Measurements from ENCODE around the gene KRTAP5-4.
"Not testable (repeated sequence)": the region's sequence is repeated elsewhere in the genome, so short reads cannot be mapped to it uniquely, and the experiment has no call there.

Gene KRTAP5-4

DNA sequence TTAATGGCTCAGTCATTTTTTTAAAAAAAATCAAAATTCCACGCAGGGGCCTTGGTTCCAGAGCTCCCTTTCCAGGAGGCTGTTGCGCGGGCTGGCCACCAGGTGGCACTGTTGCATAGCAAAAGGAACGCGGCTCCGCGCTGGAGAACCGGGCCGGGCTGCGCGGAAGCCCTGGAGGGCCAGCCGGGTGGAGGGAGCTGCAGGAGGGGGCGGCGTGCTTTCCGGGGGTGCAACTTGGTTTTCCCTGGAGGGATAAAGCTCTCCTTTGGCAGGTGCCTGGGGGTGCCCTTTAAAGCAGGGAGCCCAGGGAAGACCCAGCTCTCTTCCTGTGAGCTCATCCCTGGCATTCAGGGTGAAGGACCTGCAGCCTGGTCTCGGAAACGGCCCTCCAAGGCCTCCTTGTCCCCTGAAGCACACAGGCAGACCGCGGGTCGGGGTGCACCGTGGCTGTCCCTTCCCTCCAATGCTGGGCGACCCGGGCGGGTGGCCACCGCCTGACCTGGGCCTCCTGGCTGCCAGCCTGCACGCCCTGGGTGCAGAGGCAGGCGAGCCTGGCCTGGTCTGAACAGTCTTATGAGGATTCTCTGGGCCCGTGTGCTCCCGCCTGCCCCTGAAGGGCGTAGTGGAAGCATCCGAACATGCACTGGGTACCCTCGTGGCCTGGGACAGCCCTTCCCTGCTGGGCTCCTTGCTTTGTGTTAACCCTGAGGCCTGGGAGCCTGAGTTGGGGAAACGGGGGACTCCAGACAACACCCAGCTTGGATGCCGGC is 31.0 kb upstream of the KRTAP5-4 start:
- peak; percentile 81 for DNase-seq

DNA sequence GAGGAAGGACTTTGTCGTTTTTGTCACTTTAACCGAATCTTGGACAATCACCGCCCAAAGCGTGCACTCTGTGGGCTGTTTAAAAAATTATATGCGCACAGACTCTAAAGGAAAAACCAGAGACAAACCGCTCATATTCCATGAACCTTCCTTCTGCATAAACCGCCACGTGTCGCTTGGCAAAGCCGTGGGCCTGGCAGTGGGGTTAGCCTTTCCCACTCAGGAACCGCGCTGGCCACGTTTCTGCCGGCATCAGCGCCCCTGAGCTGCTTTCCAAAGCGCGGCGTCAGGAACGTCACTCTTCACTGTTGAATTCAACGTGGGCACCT is 30.5 kb upstream of the KRTAP5-4 start:
- DNase-seq = no peak

DNA sequence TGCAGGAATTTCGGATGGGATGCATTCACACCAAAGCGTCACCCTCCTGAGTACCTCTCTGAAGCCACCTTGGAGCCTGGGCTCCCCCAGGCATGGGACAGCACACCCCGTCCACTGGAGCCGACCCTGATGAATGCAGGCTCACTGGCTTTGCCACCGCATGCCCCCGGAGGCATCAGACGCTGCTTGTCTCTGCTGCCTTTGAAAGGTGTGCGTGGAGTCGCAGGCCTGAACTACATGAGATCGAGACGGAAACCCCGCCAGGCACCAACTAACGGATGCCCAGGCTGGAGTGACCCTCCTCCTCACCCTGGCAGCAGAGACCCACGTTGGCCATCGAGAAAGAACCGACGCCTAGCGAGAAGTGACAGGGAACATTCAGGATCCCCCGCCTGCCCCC is 30.1 kb upstream of the KRTAP5-4 start:
- no peak for DNase-seq

DNA sequence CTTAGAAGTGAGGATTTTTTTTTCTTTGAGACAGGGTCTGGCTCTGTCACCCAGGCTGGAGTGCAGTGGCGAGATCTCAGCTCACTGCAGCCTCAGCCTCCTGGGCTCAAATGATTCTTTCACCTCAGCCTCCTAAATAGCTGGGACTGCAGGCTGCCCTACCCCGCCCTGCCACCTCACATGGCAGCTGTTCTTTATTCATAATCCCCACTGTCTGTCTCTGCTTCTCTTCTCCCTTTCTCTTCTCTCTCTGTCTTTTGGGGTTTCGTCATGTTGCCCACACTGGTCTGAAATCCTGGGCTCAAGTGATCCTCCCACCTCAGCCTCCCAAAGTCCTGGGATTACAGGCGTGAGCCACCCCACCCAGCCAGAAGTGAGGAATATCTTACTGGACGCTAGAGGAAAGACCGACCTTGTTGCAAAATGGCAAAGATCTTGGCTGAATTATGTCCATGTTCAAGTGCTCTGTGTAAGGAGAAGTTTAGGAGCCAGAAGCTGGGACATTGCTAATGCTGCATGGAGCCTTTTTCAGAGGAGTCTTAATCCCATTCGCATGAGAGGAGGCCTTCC is 29.6 kb upstream of the KRTAP5-4 start:
- DNase-seq = no peak

DNA sequence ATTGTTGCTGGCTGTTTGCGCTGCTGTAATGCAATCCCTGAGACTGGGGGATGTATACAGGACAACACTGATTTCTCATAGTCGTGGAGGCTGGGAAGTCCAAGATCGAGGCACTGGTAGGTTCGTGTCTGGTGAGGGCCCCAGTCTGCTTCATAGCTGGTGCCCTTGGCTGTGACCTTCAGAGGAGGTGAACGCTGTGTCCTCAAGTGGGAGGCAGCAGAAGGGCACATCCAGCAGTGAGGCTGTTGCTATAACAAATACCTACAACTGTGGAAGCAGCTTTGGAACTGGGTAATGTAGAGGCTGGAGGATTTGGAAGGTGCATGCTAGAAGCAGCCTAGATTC is 29.0 kb upstream of the KRTAP5-4 start:
- no peak for DNase-seq

DNA sequence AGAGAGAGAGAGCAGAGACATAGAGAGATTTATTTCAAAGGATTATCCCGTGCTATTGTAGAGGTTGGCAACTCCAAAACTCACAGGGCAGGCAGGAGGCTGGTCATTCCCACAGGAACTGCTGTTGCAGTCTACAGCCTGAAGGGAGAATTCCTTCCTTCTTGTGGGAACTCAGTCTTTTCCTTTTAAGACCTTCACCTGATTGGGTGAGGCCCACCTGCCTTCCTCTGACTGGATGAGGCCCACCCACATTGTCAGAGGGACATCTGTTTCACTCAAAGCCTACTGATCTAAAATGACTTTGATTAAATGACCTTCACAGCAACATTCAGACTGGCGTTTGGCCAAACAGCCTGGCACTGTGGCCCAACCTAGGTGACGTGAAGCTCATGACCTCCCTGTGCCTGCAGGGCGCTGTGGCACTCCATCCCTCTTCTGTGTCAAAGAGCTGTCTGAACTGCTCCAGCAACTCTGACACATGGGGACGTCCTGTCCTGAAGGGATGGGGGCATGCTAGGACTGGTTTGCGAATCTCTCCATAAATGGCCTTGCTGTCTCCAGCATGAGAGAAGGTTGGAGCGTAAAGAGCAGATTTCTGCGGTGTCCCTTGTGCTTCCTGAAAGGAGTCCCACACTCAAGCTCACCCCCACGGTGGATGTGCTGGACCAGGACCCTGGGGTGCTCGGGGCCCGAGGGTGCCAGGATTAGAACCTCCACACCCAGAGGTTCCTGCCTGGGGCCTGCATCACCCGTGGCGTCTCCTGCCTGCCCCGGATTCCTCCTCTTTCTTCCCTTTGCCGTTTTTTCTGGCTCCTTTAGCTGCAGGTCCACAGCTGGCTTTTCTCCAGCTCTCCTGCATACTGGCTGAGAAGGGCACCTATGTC is 28.3 kb upstream of the KRTAP5-4 start:
- DNase-seq = no peak

DNA sequence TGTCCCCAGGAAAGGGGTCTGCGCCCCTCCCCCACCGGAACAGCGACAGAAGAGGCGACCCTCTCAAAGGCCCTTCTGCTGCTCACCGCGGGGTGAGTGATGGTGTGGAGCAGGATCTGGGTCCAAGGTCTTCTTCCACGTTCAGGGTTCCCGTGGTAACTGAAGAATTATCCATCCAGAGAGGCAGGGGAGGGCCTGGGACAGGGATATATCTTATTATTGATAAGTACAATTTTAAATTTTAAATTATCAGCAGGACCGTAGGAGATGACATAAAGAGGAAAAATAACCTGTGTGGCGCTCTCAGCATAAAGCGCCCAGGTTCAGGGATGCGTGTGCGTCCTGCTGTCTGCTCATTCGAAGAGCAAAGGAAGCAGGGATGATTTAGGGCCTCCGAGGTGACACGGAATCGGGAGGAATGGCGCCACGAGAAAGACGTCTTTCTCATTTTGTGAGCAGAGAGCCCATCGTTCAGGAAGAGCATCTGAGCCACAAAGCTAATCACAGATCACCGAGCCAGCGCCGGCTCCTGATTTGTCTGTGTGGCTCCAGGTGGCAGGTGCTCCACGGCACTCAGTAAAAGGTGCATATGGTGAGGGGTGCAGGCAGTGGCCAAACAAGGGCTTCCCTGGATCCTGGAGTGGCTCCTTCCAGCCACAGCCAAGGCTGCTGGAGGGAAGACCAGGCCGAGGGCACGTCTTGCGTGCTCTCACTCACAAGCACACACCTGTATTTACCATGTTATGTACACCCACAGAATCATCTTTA is 26.9 kb upstream of the KRTAP5-4 start:
- DNase-seq = no peak

DNA sequence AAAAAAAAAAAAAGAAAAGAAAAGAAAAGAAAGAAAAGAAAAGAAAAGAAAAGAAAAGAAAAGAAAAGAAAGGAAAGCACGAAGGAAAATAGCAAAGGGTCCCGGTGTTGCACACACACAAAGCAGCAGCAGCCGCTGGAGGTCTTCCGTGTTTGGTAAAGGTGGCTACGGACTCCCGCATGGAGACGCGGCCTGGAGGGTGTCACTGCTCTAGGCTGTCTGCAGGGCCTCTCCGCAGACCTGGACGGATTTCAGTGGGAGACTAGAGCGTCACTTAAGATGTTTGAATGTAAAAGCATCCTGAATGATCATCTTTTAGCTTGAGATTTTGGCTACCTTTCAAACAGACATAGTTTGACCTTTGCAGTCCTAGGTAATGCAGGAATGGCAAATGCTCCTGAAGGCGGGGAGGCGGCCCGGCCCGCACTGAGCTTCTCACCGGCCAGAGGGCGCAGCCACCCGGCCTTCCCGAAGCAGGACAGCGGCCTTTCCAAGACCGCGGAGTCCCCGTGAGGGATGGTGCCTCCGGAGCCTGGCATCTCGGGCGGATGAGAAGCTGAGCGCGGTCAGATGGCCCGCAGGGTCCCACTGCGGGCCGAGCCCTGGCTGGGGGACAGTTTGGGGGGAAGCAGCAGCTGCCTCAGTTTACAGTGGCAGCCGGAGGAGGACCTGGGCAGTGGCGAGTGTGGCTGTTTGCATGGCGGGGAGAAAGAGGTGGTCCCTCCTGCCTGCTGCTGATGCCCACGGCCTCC is 26.1 kb upstream of the KRTAP5-4 start:
- no peak for DNase-seq

DNA sequence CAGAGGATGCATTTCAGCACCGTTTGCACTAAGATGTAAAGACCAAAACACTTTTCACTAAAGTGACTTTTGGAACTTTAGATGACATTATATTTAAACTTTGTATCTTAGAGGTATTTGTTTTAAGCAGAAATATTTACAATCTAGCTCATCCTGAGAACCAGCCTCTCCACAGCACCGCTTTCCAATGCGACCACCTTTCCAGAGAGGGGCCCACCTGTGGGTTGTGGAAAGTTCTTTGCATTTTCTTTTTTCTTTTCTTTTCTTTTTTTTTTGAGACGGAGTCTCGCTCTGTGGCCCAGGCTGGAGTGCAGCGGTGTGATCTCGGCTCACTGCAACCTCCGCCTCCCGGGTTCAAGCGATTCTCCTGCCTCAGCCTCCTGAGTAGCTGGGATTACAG is 24.6 kb upstream of the KRTAP5-4 start:
- DNase-seq = not testable (repeated sequence)

DNA sequence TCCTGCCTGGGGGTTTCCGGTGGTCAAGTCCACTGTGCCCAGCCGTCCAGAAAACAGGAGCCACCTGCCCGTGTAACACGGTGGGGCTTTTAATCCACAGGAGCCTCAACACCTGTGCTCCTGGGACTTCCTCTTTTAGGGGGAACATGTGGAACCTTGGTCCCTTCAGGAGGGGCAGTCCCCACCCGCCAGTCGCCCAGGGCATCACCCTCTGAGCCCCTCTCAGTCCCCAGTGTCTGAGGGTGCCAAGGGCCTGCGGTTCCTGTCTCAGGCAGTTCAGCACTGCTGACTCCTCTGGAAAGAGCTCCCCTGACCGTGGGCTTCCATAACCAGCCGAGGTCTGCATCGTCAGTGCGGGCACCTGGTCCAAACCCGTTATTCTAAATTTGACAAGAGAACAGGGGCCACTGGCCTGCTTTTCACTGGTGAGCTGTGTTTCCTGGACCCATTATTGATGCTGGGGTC is 23.5 kb upstream of the KRTAP5-4 start:
- no peak for DNase-seq

DNA sequence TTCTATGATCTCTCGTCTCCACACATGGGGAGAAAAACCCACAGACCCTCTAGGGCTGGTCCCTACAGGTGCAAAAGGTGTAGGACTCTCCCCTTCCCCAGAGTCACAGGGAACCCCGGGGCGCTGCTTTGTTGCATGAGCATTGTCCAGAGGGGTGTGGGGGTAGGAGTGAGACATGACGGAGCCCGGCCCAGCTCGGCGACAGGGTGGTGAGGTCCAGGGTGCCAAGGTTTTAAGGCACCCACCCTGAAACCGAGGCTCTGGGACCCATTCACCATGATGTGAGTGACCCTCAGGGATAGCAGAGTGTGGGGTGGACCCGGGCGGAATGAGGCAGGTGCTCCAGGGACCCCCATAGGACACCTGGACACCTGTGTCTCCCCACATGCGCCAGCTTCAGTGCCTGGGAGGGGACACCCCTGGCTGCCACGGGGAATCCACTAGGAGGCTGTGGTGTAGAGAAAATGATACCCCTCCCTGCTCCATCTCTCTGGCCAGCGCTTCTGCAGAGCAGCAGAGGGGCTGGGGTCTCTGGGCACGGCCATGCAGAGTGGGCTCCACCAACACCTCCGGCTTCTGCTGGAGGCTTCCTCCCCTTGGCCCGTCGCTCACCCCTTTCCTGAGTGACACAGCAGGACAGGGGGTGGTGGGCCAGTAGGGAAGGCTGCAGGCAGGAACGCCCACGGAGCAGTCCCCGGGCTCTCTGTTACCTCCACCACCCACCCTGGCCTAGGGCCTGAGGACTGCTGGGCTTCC is 22.8 kb upstream of the KRTAP5-4 start:
- DNase-seq = no peak

DNA sequence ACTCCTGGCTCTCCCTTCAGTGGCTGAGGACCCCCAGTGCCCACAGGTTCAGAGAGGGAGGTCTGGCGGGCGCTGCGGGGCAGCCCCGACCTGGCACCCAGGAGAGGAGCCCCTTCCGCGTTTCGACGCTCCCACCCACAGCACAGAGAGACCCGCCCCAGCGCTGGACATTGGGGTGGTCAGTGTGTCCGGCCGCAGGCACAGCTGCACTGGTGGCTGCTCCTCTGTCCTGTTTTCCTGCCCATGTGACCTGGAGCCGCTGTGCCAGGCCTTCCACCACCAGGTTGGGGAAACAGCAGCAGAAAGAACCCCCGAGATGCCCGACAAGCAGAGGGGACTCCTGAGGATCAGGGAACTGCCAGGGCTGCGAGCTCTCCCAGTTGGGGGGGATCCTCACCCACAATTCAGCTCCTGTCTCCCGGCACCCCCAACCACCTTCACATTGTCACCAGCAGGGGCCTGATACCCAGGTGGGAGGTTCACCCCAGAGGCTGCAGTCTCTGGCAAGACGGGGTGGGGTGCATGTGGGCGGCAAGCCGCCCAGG is 21.3 kb upstream of the KRTAP5-4 start:
- DNase-seq = no peak

DNA sequence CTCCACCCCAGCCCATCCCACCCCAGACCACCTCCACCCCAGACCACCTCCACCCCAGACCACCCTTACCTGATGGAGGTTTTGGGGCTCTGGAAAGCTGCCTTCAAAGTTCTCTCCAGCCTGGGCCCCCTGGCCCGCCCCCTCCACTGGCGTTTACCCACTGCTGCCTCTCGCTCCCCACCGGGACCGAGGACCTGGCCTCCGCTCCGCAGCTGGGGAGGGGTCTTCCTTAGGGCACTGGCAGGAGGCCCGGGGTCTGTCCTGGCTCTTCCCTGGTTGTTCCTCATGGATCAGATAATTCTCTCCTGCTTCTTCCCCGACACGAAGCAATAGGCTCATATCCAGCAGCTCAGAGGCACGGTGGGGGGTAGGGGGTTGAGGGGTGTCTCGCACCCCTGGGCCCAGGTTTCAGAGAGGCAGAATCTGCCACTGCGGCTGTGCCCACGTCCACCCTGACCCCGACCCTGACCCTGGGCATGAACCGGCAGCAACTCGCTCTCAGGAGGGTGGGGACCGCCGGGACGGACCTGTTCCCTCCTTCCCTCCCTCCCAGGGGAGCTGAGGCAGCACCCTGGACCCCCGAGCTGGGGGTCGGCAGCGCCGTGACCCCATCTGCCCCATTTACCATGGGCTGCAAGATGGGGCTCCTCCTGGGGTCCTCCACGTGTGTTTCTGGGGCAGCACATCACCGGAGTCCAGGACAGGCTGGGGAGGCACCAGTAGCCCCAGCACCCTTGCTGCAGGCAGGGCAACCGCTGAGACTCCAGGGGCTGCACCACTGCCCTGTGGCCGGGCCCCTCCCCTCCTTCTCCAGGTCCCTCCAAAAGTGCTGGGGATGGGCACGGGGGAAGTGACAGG is 20.6 kb upstream of the KRTAP5-4 start:
- no peak for DNase-seq

DNA sequence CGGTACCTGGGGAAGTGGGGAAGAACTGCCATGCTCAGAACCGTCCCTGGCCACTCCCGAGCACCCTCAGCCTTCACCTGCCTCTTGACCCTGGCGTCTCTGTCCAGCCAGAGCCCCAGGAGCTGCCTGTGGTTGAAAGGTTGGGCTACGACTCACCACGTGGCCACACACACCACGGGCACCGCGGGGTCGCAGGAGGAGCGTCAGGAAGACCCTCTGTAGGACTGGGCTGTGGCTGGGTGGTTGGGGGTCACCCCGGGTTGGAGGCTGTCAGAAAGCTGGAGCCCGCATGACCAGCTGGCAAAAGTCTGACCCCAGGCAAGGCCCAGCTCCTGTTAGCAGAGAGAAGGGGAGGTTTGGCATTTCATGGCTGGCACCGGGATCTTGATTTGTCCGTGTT is 19.2 kb upstream of the KRTAP5-4 start:
- no peak for DNase-seq

DNA sequence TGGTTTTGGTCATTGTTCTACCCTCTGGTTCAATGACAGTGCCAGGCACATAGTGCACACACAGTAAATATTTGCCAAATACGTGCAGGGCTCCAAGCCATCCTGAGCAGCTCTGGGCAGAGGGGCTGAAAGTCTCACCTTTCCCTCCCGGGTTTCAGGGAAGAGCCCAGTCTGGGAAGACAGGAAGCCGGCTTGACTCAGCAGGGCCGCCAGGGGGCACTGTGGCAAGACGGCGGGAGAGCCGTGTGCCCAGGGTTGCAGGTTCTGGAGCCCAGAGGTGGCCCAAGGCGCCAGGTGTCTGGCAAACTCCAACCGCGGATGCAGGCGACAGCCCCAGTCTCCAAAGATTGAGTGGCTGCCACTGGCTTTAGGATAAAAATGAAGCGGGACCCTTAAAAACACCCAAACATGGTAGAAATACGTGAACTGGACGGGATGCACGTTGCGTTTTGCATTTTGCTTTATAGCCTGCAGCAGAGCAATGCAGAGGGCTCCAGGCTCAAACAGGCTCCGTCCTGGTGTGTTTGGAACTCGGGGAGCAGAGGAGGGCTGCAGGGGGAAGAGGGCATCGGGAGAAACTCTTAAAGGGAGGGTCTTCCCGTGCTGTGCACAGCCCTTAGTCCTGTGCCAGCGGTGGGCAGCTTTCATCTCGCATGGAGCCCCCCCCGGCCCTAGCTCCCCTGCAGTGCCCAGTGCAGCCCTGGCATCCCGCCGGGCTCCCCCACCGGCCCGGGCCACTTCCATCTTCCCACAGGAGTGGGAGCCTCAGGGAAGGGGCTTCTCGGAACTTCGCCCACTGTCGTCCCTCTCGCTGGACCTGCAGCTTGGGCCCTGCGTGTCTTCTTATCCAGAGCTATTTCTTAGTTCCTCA is 18.4 kb upstream of the KRTAP5-4 start:
- DNase-seq = peak; percentile 31

DNA sequence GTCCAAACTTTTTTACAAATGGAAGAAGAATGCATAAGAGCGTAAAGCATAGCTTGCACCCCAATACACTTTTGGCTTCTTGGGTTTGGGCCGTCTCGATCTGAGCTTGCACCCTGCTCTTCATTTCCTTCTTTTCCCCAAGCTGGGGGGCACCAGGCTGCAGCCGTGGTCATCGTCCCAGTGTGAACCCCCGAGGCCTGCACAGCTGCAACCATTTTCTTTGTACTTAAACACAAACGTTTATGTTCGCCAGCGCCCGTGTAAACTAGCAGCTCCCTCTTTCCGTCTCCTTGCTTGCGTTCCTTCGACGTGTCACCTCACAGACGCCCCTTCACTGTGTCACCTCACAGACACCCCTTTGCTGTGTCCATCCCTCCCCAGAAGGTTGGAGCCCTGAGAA is 17.7 kb upstream of the KRTAP5-4 start:
- no peak for DNase-seq

DNA sequence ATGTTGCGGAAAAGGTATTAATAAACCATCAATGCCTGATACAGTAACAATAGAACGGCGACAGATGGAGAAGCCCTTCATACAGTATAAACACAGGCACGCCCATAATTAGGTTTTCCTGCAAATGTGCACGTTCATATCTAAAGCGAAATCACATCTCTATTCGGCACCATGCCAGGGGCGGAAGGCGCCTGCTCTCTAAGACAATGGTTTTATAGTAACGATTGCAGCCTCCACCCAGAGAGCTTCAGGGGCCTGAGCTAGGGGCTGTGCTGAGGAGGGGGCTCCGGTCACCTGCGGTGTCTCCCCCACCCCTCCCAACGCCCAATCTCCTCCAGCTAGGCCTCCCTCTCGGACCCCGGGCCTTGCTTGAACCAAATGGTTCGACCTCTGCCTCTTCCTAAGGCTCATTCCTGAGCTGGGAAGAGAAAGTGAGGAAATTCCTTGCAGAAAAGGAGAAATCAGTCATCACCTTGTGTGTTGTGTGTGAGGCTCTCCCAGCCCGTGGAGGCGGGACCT is 17.2 kb upstream of the KRTAP5-4 start:
- DNase-seq = no peak

DNA sequence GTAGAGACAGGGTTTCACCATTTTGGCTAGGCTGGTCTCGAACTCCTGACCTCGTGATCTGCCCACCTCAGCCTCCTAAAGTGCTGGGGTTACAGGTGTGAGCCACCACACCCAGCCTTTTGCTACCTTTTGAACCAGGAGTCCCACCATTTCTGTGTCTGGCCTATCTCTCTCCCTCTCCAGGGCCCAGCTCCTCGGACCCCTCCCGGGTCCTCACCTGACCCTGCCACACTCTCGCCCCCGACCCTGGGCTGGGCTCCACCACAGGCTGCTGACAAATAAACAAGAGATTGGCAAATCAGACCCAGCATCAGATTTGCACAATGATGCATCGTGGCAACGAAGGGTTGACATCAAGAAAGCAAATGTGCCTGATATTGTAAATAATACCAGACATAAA is 16.4 kb upstream of the KRTAP5-4 start:
- DNase-seq = no peak

DNA sequence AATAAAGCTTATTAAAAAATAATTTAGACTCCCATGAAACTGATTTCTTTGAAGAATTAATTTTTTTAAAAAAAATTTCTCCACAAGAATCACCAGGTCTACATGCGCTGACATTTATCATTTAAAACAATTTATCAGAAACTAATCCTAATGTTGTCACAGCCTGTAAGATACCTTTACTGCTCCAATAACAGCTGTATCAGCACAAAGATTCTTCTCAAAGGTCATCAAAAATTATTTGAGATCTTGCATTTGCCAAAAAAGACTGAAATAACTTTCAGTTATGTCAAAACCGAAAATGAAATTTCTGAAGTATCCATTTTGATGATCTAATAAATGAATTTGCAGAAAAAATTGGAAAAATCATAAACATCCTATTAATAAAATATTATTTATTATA is 15.7 kb upstream of the KRTAP5-4 start:
- no peak for DNase-seq
